OCI-LY7 (cell line): Measurements from ENCODE around the gene PLEKHJ1. TPM values are rescaled to one million over a fixed set of nuclear protein-coding genes. Genes with fewer than 3 reads are reported as not detected.
"Not testable (repeated sequence)": the region's sequence is repeated elsewhere in the genome, so short reads cannot be mapped to it uniquely, and the experiment has no call there.

Experiments
- BruUV-seq: library from RNA; stranded (reverse); fragments of 400-500 nt; replicated peaks from 2 replicates; lab custom pipeline; 2021; lab: Mats Ljungman, UMichigan
- CTCF ChIA-PET: fragments of 300-600 bp; sonication (Branson Sonifier 250); formaldehyde crosslinking; loops from one replicate; lab custom pipeline; 2022; ENCODE audit warnings: antibody characterized with exemption; ENCODE audit not compliant: unreplicated experiment; lab: Charles Lee
- POLR2A ChIA-PET: fragments of 300-600 bp; sonication (Branson Sonifier 250); formaldehyde crosslinking; loops from one replicate; lab custom pipeline; 2022; ENCODE audit warnings: antibody characterized with exemption; lab: Charles Lee
- DNase-seq: peaks from one replicate; pipeline ENCODE4 v3.0.0-alpha.2; 2015; ENCODE audit warnings: low spot score
- H2AFZ ChIP-seq: fragments of 200-600 bp; sonication (generic), shearing (Covaris generic); 2 replicates; pipeline ENCODE4 v1.6.1; 2014; ENCODE audit warnings: mild to moderate bottlenecking, antibody characterized with exemption, low read length, moderate library complexity
- H3K27ac ChIP-seq: fragments of 200-600 bp; sonication (generic); 2 replicates; pipeline ENCODE4 v1.5.1; 2014; ENCODE audit warnings: mixed run types, low read depth, mild to moderate bottlenecking, moderate library complexity, low read length, inconsistent platforms; ENCODE audit not compliant: poor library complexity, severe bottlenecking
- H3K36me3 ChIP-seq: fragments of 200-600 bp; sonication (generic); 2 replicates; pipeline ENCODE4 v1.6.1; 2014; ENCODE audit warnings: mild to moderate bottlenecking, antibody characterized with exemption, low read length, moderate library complexity, mixed read lengths; ENCODE audit not compliant: insufficient read depth
- H3K4me1 ChIP-seq: fragments of 200-600 bp; sonication (generic); 2 replicates; pipeline ENCODE4 v1.5.1; 2014; ENCODE audit warnings: mild to moderate bottlenecking, low read length; ENCODE audit not compliant: insufficient read depth, poor library complexity, severe bottlenecking
- H3K4me2 ChIP-seq: fragments of 200-600 bp; sonication (generic); 2 replicates; pipeline ENCODE4 v1.6.1; 2014; ENCODE audit warnings: mild to moderate bottlenecking, low read length
- H3K4me3 ChIP-seq: fragments of 200-600 bp; sonication (generic); 2 replicates; pipeline ENCODE4 v1.5.1; 2014; ENCODE audit warnings: mild to moderate bottlenecking, low read depth, low read length; ENCODE audit not compliant: poor library complexity, severe bottlenecking
- H3K79me2 ChIP-seq: fragments of 200-600 bp; sonication (generic); 2 replicates; pipeline ENCODE4 v1.6.1; 2016; ENCODE audit warnings: low read depth, mild to moderate bottlenecking, low read length, moderate library complexity, mixed read lengths; ENCODE audit not compliant: insufficient read depth
- H3K9me2 ChIP-seq: fragments of 200-600 bp; sonication (generic); 2 replicates; pipeline ENCODE4 v1.6.1; 2016; ENCODE audit warnings: mild to moderate bottlenecking, low read length, mixed read lengths; ENCODE audit not compliant: insufficient read depth
- H3K9me3 ChIP-seq: fragments of 200-600 bp; sonication (generic); 2 replicates; pipeline ENCODE4 v1.6.1; 2014; ENCODE audit warnings: mild to moderate bottlenecking, mixed run types, low read length, mixed read lengths
- H4K20me1 ChIP-seq: fragments of 200-600 bp; sonication (generic); 2 replicates; pipeline ENCODE4 v1.6.1; 2014; ENCODE audit warnings: mild to moderate bottlenecking, antibody characterized with exemption, low read length, moderate library complexity, mixed read lengths; ENCODE audit not compliant: insufficient read depth
- CTCF ChIP-seq: fragments of 200-600 bp; sonication (generic); conservative IDR thresholded peaks from 2 replicates; pipeline ENCODE4 v1.5.1; 2014; ENCODE audit warnings: mild to moderate bottlenecking, antibody characterized with exemption, low read length, moderate library complexity, mixed read lengths
- EZH2phosphoT487 ChIP-seq: fragments of 200-600 bp; sonication (generic); IDR thresholded peaks from 2 replicates; pipeline ENCODE4 v1.6.1; 2018; ENCODE audit warnings: low read depth, borderline replicate concordance, mild to moderate bottlenecking, mixed run types, antibody characterized with exemption, low read length, moderate library complexity, mixed read lengths
- intact Hi-C: fragments of 100-400 bp; cut with micrococcal nuclease; formaldehyde crosslinking; loops from one replicate; pipeline ENCODE4 v1.10.0; 2022; ENCODE audit not compliant: unreplicated experiment
- total RNA-seq, 2 experiments: library from RNA; depleted of rRNA in 1 of 2; stranded (reverse); fragments of >200 nt in 1 of 2; shearing (Covaris generic) in 1 of 2; gene quantifications; 2 replicates each; pipeline ENCODE4 v1.2.3, GENCODE V29; 2014 to 2022

Gene PLEKHJ1
- total RNA-seq, 2 experiments from 2014 or later = 129 to 205 TPM

GRCh38 chr19:2282862-2283237 is 46.7 kb upstream of the PLEKHJ1 start:
- Histone ChIP-seq H3K9me2 (no peaks in the 10 kb centered on the region), H2AFZ (no peak overlapping the region), H3K4me2 (no peak overlapping the region), H3K4me1 (peaks cover 19% of the 10 kb centered on the region), H3K9me3 (no peaks in the 10 kb centered on the region), H3K4me3 (no peak overlapping the region), H3K36me3 (no peaks in the 10 kb centered on the region), H3K79me2 (no peaks in the 10 kb centered on the region), H3K27ac (no peak overlapping the region), H4K20me1 (no peaks in the 10 kb centered on the region)
- intact Hi-C loops = no loop called here
- CTCF ChIA-PET = no interaction called here
- no peak for DNase-seq
- no TSS peak for BruUV-seq
- TF ChIP-seq EZH2phosphoT487 (no peak), CTCF (no peak)
- POLR2A ChIA-PET = no interaction called here

GRCh38 chr19:2282062-2282861 is 46.1 kb upstream of the PLEKHJ1 start, which contains the start of gene PEAK3:
Gene PEAK3 (minus strand): TSS chr19:2282175. CDS start chr19:2280931, 1,244 bp downstream.
- DNase-seq = no peak
- peaks cover 16% of the 10 kb centered on the region for H3K4me1 ChIP-seq
- no peaks in the 10 kb centered on the region for H4K20me1 ChIP-seq
- H2AFZ ChIP-seq = no peak within 1 kb of the TSS
- H3K9me2 ChIP-seq = no peaks in the 10 kb centered on the region
- ChIA-PET POLR2A (no interaction called here), CTCF (no interaction called here)
- no peak for TF ChIP-seq EZH2phosphoT487
- TF ChIP-seq CTCF = no peak
- no peaks in the 10 kb centered on the region for H3K9me3 ChIP-seq
- peak within 1 kb of the TSS; percentile 45 for H3K4me2 ChIP-seq
- no TSS peak for BruUV-seq
- H3K79me2 ChIP-seq = no peaks in the 10 kb centered on the region
- intact Hi-C loops = no loop called here
- H3K27ac ChIP-seq = no peak within 1 kb of the TSS
- no peaks in the 10 kb centered on the region for H3K36me3 ChIP-seq
- H3K4me3 ChIP-seq = no peak within 1 kb of the TSS

DNA sequence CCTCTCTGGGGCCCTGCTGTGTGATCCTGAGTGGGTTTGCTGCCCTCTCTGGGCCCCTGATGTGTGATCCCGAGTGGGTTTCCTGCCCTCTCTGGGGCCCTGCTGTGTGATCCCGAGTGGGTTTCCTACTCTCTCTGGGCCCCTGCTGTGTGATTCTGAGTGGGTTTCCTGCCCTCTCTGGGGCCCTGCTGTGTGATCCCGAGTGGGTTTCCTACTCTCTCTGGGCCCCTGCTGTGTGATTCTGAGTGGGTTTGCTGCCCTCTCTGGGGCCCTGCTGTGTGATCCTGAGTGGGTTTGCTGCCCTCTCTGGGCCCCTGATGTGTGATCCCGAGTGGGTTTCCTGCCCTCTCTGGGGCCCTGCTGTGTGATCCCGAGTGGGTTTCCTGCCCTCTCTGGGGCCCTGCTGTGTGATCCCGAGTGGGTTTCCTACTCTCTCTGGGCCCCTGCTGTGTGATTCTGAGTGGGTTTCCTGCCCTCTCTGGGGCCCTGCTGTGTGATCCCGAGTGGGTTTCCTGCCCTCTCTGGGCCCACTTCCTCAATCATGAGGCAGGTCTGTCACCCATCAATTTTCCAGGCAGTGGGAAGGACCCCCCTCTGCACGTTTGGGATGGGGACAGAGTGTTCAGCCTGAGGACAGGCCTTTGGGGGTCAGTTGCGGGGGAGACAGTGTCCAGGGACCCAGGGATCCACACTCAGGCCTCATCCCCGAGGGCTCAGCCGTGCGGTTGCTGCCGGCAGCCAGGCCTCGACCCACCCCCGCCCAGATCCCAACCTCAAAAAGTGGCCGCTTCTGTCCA is 45.3 kb upstream of the PLEKHJ1 start:
- CTCF ChIA-PET, H3K36me3 ChIP-seq, H3K9me2 ChIP-seq, H3K4me3 ChIP-seq, POLR2A ChIA-PET, DNase-seq, H4K20me1 ChIP-seq, intact Hi-C loops, H3K9me3 ChIP-seq, H2AFZ ChIP-seq, H3K27ac ChIP-seq, H3K79me2 ChIP-seq, BruUV-seq: not testable (repeated sequence)
- Histone ChIP-seq H3K4me2 (peak overlapping the region; percentile 45), H3K4me1 (peaks cover 14% of the 10 kb centered on the region)
